Measurements from ENCODE around the gene MOK. TPM values are rescaled to one million over a fixed set of nuclear protein-coding genes. Genes with fewer than 3 reads are reported as not detected.
"Not testable (repeated sequence)": the region's sequence is repeated elsewhere in the genome, so short reads cannot be mapped to it uniquely, and the experiment has no call there.

Gene MOK
- total RNA-seq, 2 experiments from 2014 or later = 2.3 to 2.5 TPM

DNA sequence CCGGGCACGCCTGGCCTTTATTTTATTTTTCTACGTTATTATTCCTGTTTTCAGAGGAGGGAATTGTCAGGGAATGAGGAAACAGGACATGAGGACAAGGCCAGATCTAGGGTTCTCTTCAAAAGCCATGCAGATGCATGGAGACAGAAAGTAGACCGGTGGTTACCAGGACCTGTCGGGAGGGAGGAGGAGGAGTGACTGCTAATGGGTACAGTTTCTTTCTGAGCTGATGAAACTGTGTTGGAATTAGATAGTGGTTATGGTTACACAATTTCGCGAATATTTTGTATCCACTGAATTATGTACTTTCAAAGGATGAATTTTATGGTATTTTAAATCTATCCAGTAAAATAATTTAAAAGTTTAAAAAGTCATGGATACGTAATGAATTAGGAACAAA lies 25.8 kb upstream of the MOK start:
- H3K27me3 Mint-ChIP-seq = no peaks in the 10 kb centered on the region
- no peaks in the 10 kb centered on the region for H3K9me3 Mint-ChIP-seq
- H3K9me3 ChIP-seq (ENCODE audit: control insufficient read depth in 1 of 2, insufficient read depth in 1 of 2, low read length in 2 of 2) = no peaks in the 10 kb centered on the region
- peaks cover 40% of the 10 kb centered on the region for H3K36me3 Mint-ChIP-seq (ENCODE audit: low read depth)
- H3K4me3 Mint-ChIP-seq = no peak overlapping the region
- no peaks in the 10 kb centered on the region for H3K4me1 ChIP-seq (ENCODE audit: insufficient read depth, low read length)
- H3K27ac ChIP-seq (ENCODE audit: low read depth in 1 of 2, low read length in 2 of 2) = no peak overlapping the region
- ChIA-PET CTCF (interaction anchor here (0.7 kb wide), 1 partner anchor 234 kb away, joined by 3 read pairs; no protein-coding TSS in a partner anchor), POLR2A (interaction anchor here (1.0 kb wide), 2 partner anchors 11 to 14 kb away, joined by 3 read pairs; no protein-coding TSS in a partner anchor)
- intact Hi-C loops (cut with DNase I, micrococcal nuclease) = no loop called here
- no peak for TF ChIP-seq CTCF (IDR thresholded peaks at IDR 0.05)
- peaks cover 5% of the 10 kb centered on the region for H3K4me1 Mint-ChIP-seq (ENCODE audit: low read depth)
- no peak overlapping the region for H3K4me3 ChIP-seq (ENCODE audit: low read length)
- DNase-seq = no peak
- H3K27me3 ChIP-seq (ENCODE audit: control insufficient read depth in 1 of 2, insufficient read depth in 2 of 2, low read length in 2 of 2) = no peaks in the 10 kb centered on the region
- H3K27ac Mint-ChIP-seq = no peak overlapping the region
- ATAC-seq (ENCODE audit: poor library complexity) = no peak
- peaks cover 29% of the 10 kb centered on the region for H3K36me3 ChIP-seq (ENCODE audit: insufficient read depth, low read length)

DNA sequence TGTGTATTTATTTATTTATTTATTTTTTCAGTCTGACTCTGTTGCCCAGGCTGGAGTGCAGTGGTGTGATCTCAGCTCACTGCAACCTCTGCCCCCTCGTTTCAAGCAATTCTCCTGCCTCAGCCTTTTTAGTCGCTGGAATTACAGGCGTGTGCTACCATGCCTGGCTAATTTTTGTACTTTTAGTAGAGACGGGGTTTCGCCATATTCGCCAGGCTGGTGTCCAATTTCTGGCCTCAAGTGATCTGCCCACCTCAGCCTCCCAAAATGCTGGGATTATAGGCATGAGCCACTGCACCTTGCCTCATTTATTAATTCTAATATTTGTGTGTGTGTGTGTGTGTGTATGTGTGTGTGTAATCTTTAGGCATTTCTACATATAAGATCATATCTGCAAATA lies 24.4 kb upstream of the MOK start:
- H3K9me3 ChIP-seq (ENCODE audit: control insufficient read depth in 1 of 2, insufficient read depth in 1 of 2, low read length in 2 of 2); H3K27me3 Mint-ChIP-seq; H3K4me3 Mint-ChIP-seq; H3K27ac ChIP-seq (ENCODE audit: low read depth in 1 of 2, low read length in 2 of 2); H3K27ac Mint-ChIP-seq; H3K4me1 ChIP-seq (ENCODE audit: insufficient read depth, low read length); ATAC-seq (ENCODE audit: poor library complexity); H3K4me3 ChIP-seq (ENCODE audit: low read length); DNase-seq; H3K27me3 ChIP-seq (ENCODE audit: control insufficient read depth in 1 of 2, insufficient read depth in 2 of 2, low read length in 2 of 2); H3K4me1 Mint-ChIP-seq (ENCODE audit: low read depth); H3K9me3 Mint-ChIP-seq: not testable (repeated sequence)
- intact Hi-C loops (cut with DNase I, micrococcal nuclease) = loop anchor here in 1 of 2 experiments (2.0 kb wide), 1 partner anchor 27 kb away; no protein-coding TSS in a partner anchor
- ChIA-PET CTCF (interaction anchor here (1.0 kb wide), 1 partner anchor 13 kb away, joined by 3 read pairs; no protein-coding TSS in a partner anchor), POLR2A (interaction anchor here (0.6 kb wide), 1 partner anchor 362 kb away, joined by 3 read pairs; no protein-coding TSS in a partner anchor)
- peaks cover 33% of the 10 kb centered on the region for H3K36me3 Mint-ChIP-seq (ENCODE audit: low read depth)
- H3K36me3 ChIP-seq (ENCODE audit: insufficient read depth, low read length) = peaks cover 19% of the 10 kb centered on the region

- H3K27me3 ChIP-seq (ENCODE audit: control insufficient read depth in 1 of 2, insufficient read depth in 2 of 2, low read length in 2 of 2) = no peaks in the 10 kb centered on the region
- no peak overlapping the region for H3K27ac Mint-ChIP-seq
- intact Hi-C loops (cut with DNase I, micrococcal nuclease) = no loop called here
- H3K4me3 ChIP-seq (ENCODE audit: low read length) = no peak overlapping the region
- ATAC-seq (ENCODE audit: poor library complexity) (no peak), DNase-seq (no peak)
- POLR2A ChIA-PET = no interaction called here
- no peaks in the 10 kb centered on the region for H3K9me3 ChIP-seq (ENCODE audit: control insufficient read depth in 1 of 2, insufficient read depth in 1 of 2, low read length in 2 of 2)
- no peak overlapping the region for H3K4me3 Mint-ChIP-seq
- H3K4me1 Mint-ChIP-seq (ENCODE audit: low read depth) = peaks cover 5% of the 10 kb centered on the region
- peaks cover 15% of the 10 kb centered on the region for H3K36me3 Mint-ChIP-seq (ENCODE audit: low read depth)
- no peaks in the 10 kb centered on the region for H3K9me3 Mint-ChIP-seq
- H3K27me3 Mint-ChIP-seq = no peaks in the 10 kb centered on the region
- H3K4me1 ChIP-seq (ENCODE audit: insufficient read depth, low read length) = no peaks in the 10 kb centered on the region
- peaks cover 4% of the 10 kb centered on the region for H3K36me3 ChIP-seq (ENCODE audit: insufficient read depth, low read length)
- no peak overlapping the region for H3K27ac ChIP-seq (ENCODE audit: low read depth in 1 of 2, low read length in 2 of 2)
- no peak for TF ChIP-seq CTCF (IDR thresholded peaks at IDR 0.05)
- CTCF ChIA-PET = interaction anchor here (1.9 kb wide), 1 partner anchor 9 kb away, joined by 5 read pairs; no protein-coding TSS in a partner anchor
These were observed 21.6 kb upstream of the MOK start for GRCh38 chr14:102326583-102326982.

- peaks cover 13% of the 10 kb centered on the region for H3K36me3 Mint-ChIP-seq (ENCODE audit: low read depth)
- H3K27me3 ChIP-seq (ENCODE audit: control insufficient read depth in 1 of 2, insufficient read depth in 2 of 2, low read length in 2 of 2) = no peaks in the 10 kb centered on the region
- no peaks in the 10 kb centered on the region for H3K27me3 Mint-ChIP-seq
- ATAC-seq (ENCODE audit: poor library complexity) (no peak), DNase-seq (no peak)
- H3K4me3 ChIP-seq (ENCODE audit: low read length) = no peak overlapping the region
- peaks cover 3% of the 10 kb centered on the region for H3K4me1 ChIP-seq (ENCODE audit: insufficient read depth, low read length)
- peaks cover 10% of the 10 kb centered on the region for H3K4me1 Mint-ChIP-seq (ENCODE audit: low read depth)
- CTCF ChIA-PET = interaction anchor here (1.9 kb wide), 1 partner anchor 9 kb away, joined by 5 read pairs; no protein-coding TSS in a partner anchor
- H3K9me3 Mint-ChIP-seq = no peaks in the 10 kb centered on the region
- no peaks in the 10 kb centered on the region for H3K36me3 ChIP-seq (ENCODE audit: insufficient read depth, low read length)
- no peak overlapping the region for H3K27ac ChIP-seq (ENCODE audit: low read depth in 1 of 2, low read length in 2 of 2)
- no peak overlapping the region for H3K4me3 Mint-ChIP-seq
- POLR2A ChIA-PET = no interaction called here
- no peak for TF ChIP-seq CTCF (IDR thresholded peaks at IDR 0.05)
- intact Hi-C loops (cut with DNase I, micrococcal nuclease) = no loop called here
- no peaks in the 10 kb centered on the region for H3K9me3 ChIP-seq (ENCODE audit: control insufficient read depth in 1 of 2, insufficient read depth in 1 of 2, low read length in 2 of 2)
- H3K27ac Mint-ChIP-seq = no peak overlapping the region
These were observed 20.9 kb upstream of the MOK start for GRCh38 chr14:102325791-102326345.
